Dendritic cell treated with granulocyte-macrophage colony-stimulating factor and Interleukin-4, amounts not matched to agents 40 ng/mL and 50 ng/mL, for 4 days (primary cell): ENCODE data around the gene DNAH7.

ENCODE experiments used
- H3K27ac Mint-ChIP-seq: one replicate; pipeline ENCODE4 v1.8.0; 2022; ENCODE audit warnings: mild to moderate bottlenecking, mixed read lengths
- H3K27me3 Mint-ChIP-seq: one replicate; pipeline ENCODE4 v1.8.0; 2022; ENCODE audit warnings: mild to moderate bottlenecking, mixed read lengths
- H3K36me3 Mint-ChIP-seq: one replicate; pipeline ENCODE4 v1.8.0; 2022; ENCODE audit warnings: low read depth, mixed read lengths
- H3K4me1 Mint-ChIP-seq: one replicate; pipeline ENCODE4 v1.8.0; 2022; ENCODE audit warnings: low read depth, mixed read lengths
- H3K4me3 Mint-ChIP-seq: one replicate; pipeline ENCODE4 v1.8.0; 2022; ENCODE audit warnings: mild to moderate bottlenecking, moderate library complexity, mixed read lengths
- H3K9me3 Mint-ChIP-seq: one replicate; pipeline ENCODE4 v1.8.0; 2022; ENCODE audit warnings: mixed read lengths
- intact Hi-C: fragments of 100-400 bp; cut with micrococcal nuclease; formaldehyde crosslinking; loops from one replicate; pipeline ENCODE4 v1.15.0; 2022

The DNAH7 gene

GRCh38 chr2:196066291-196067087 is 2.1 kb downstream of the DNAH7 start:
- Mint-ChIP-seq H3K27ac (no peak overlapping the region), H3K36me3 (no peaks in the 10 kb centered on the region), H3K27me3 (no peaks in the 10 kb centered on the region), H3K4me1 (no peaks in the 10 kb centered on the region), H3K9me3 (no peaks in the 10 kb centered on the region), H3K4me3 (no peak overlapping the region)
- intact Hi-C loops: loop anchor here (2.0 to 10.0 kb wide), 2 partner anchors 406 to 572 kb away; no protein-coding TSS in a partner anchor

- H3K36me3 Mint-ChIP-seq: no peaks in the 10 kb centered on the region
- H3K4me1 Mint-ChIP-seq: no peaks in the 10 kb centered on the region
- no peak overlapping the region for H3K27ac Mint-ChIP-seq
- no peaks in the 10 kb centered on the region for H3K9me3 Mint-ChIP-seq
- intact Hi-C loops: loop anchor here (10.0 kb wide), 1 partner anchor 569 kb away; no protein-coding TSS in a partner anchor
- H3K4me3 Mint-ChIP-seq: no peak overlapping the region
- no peaks in the 10 kb centered on the region for H3K27me3 Mint-ChIP-seq
These were observed 4.9 kb downstream of the DNAH7 start for GRCh38 chr2:196063773-196064172.

GRCh38 chr2:196059491-196059960 is 9.1 kb downstream of the DNAH7 start:
- intact Hi-C loops: no loop called here
- Mint-ChIP-seq H3K4me1 (peaks cover 9% of the 10 kb centered on the region), H3K4me3 (no peak overlapping the region), H3K36me3 (no peaks in the 10 kb centered on the region), H3K27me3 (no peaks in the 10 kb centered on the region), H3K27ac (no peak overlapping the region), H3K9me3 (peaks cover 6% of the 10 kb centered on the region)

GRCh38 chr2:196054631-196055030 is 14.0 kb downstream of the DNAH7 start:
- intact Hi-C loops: no loop called here
- Mint-ChIP-seq H3K27me3 (no peaks in the 10 kb centered on the region), H3K9me3 (peaks cover 6% of the 10 kb centered on the region), H3K4me3 (no peak overlapping the region), H3K36me3 (no peaks in the 10 kb centered on the region), H3K27ac (no peak overlapping the region), H3K4me1 (peaks cover 10% of the 10 kb centered on the region)

GRCh38 chr2:196046123-196046917 is 22.3 kb downstream of the DNAH7 start:
- H3K27ac Mint-ChIP-seq: no peak overlapping the region
- H3K9me3 Mint-ChIP-seq: peaks cover 11% of the 10 kb centered on the region
- no peak overlapping the region for H3K4me3 Mint-ChIP-seq
- peaks cover 11% of the 10 kb centered on the region for H3K4me1 Mint-ChIP-seq
- intact Hi-C loops: no loop called here
- H3K36me3 Mint-ChIP-seq: no peaks in the 10 kb centered on the region
- H3K27me3 Mint-ChIP-seq: no peaks in the 10 kb centered on the region

GRCh38 chr2:196041786-196042185 is 26.9 kb downstream of the DNAH7 start:
- Mint-ChIP-seq H3K27me3 (no peaks in the 10 kb centered on the region), H3K4me3 (no peak overlapping the region), H3K4me1 (peaks cover 11% of the 10 kb centered on the region), H3K36me3 (no peaks in the 10 kb centered on the region), H3K27ac (no peak overlapping the region), H3K9me3 (peaks cover 56% of the 10 kb centered on the region)
- intact Hi-C loops: no loop called here

GRCh38 chr2:196040218-196040617 is 28.4 kb downstream of the DNAH7 start:
- Mint-ChIP-seq H3K9me3 (peaks cover 59% of the 10 kb centered on the region), H3K27me3 (no peaks in the 10 kb centered on the region), H3K4me3 (no peak overlapping the region)

GRCh38 chr2:196036442-196036841 is 32.2 kb downstream of the DNAH7 start:
- intact Hi-C loops: no loop called here
- Mint-ChIP-seq H3K4me3 (no peak overlapping the region), H3K36me3 (no peaks in the 10 kb centered on the region), H3K9me3 (peaks cover 62% of the 10 kb centered on the region), H3K4me1 (no peaks in the 10 kb centered on the region), H3K27ac (no peak overlapping the region), H3K27me3 (no peaks in the 10 kb centered on the region)

More at GRCh38 chr2:196040218-196040617, 28.4 kb downstream of the DNAH7 start:
- no peak overlapping the region for H3K27ac Mint-ChIP-seq
- peaks cover 6% of the 10 kb centered on the region for H3K4me1 Mint-ChIP-seq
- intact Hi-C loops: no loop called here
- no peaks in the 10 kb centered on the region for H3K36me3 Mint-ChIP-seq

- H3K4me1 Mint-ChIP-seq: no peaks in the 10 kb centered on the region
- H3K27me3 Mint-ChIP-seq: no peaks in the 10 kb centered on the region
- no peak overlapping the region for H3K27ac Mint-ChIP-seq
- H3K36me3 Mint-ChIP-seq: no peaks in the 10 kb centered on the region
- intact Hi-C loops: no loop called here
- no peak overlapping the region for H3K4me3 Mint-ChIP-seq
- H3K9me3 Mint-ChIP-seq: no peaks in the 10 kb centered on the region
These were observed 50.6 kb downstream of the DNAH7 start for GRCh38 chr2:196018037-196018436.

- Mint-ChIP-seq H3K4me1 (no peaks in the 10 kb centered on the region), H3K4me3 (no peak overlapping the region), H3K27me3 (no peaks in the 10 kb centered on the region), H3K27ac (no peak overlapping the region), H3K9me3 (no peaks in the 10 kb centered on the region), H3K36me3 (no peaks in the 10 kb centered on the region)
- intact Hi-C loops: no loop called here
These were observed 56.3 kb downstream of the DNAH7 start for GRCh38 chr2:196012314-196012713.

GRCh38 chr2:196000551-196000950 is 68.1 kb downstream of the DNAH7 start:
- intact Hi-C loops: no loop called here
- no peaks in the 10 kb centered on the region for H3K36me3 Mint-ChIP-seq
- no peak overlapping the region for H3K4me3 Mint-ChIP-seq
- no peak overlapping the region for H3K27ac Mint-ChIP-seq
- no peaks in the 10 kb centered on the region for H3K4me1 Mint-ChIP-seq
- H3K9me3 Mint-ChIP-seq: peaks cover 15% of the 10 kb centered on the region
- no peaks in the 10 kb centered on the region for H3K27me3 Mint-ChIP-seq

- no peaks in the 10 kb centered on the region for H3K4me1 Mint-ChIP-seq
- H3K36me3 Mint-ChIP-seq: no peaks in the 10 kb centered on the region
- no peak overlapping the region for H3K27ac Mint-ChIP-seq
- intact Hi-C loops: no loop called here
- H3K27me3 Mint-ChIP-seq: no peaks in the 10 kb centered on the region
- H3K9me3 Mint-ChIP-seq: no peaks in the 10 kb centered on the region
- no peak overlapping the region for H3K4me3 Mint-ChIP-seq
These were observed 70.6 kb downstream of the DNAH7 start for GRCh38 chr2:195998070-195998469.

GRCh38 chr2:195995499-195995898 is 73.1 kb downstream of the DNAH7 start:
- intact Hi-C loops: no loop called here
- Mint-ChIP-seq H3K9me3 (no peaks in the 10 kb centered on the region), H3K36me3 (no peaks in the 10 kb centered on the region), H3K4me1 (no peaks in the 10 kb centered on the region), H3K27ac (no peak overlapping the region), H3K4me3 (no peak overlapping the region), H3K27me3 (no peaks in the 10 kb centered on the region)

- H3K9me3 Mint-ChIP-seq: no peaks in the 10 kb centered on the region
- H3K4me1 Mint-ChIP-seq: no peaks in the 10 kb centered on the region
- no peak overlapping the region for H3K4me3 Mint-ChIP-seq
- intact Hi-C loops: no loop called here
- no peaks in the 10 kb centered on the region for H3K27me3 Mint-ChIP-seq
- no peaks in the 10 kb centered on the region for H3K36me3 Mint-ChIP-seq
- no peak overlapping the region for H3K27ac Mint-ChIP-seq
These were observed 75.0 kb downstream of the DNAH7 start for GRCh38 chr2:195993623-195994022.
